ENCODE measurements around the gene SPTBN4.

The SPTBN4 gene

GRCh38 chr19:40565910-40566495, 99.2 kb downstream of the SPTBN4 start:
- no peak overlapping the region for H3K4me3 ChIP-seq (ENCODE audit: low read depth in 1 of 2, low read length in 1 of 2)
- no peak for TF ChIP-seq CTCF (IDR thresholded peaks at IDR 0.05)
- no peaks in the 10 kb centered on the region for H3K9me3 ChIP-seq
- no peak overlapping the region for H3K27ac ChIP-seq
- no peaks in the 10 kb centered on the region for H3K36me3 ChIP-seq
- H3K4me1 ChIP-seq (ENCODE audit: control insufficient read depth in 1 of 2, insufficient read depth in 1 of 2, low read depth in 1 of 2, low read length in 1 of 2), result peaks cover 7 to 11% of the 10 kb centered on the region in 2 experiments
- H3K27me3 ChIP-seq, result peaks cover 92% of the 10 kb centered on the region

GRCh38 chr19:40567040-40567749, 100.4 kb downstream of the SPTBN4 start:
- no peak overlapping the region for H3K4me3 ChIP-seq (ENCODE audit: low read depth in 1 of 2, low read length in 1 of 2)
- TF ChIP-seq CTCF (IDR thresholded peaks at IDR 0.05), result no peak
- no peaks in the 10 kb centered on the region for H3K36me3 ChIP-seq
- no peaks in the 10 kb centered on the region for H3K9me3 ChIP-seq
- peaks cover 11 to 15% of the 10 kb centered on the region in 2 experiments for H3K4me1 ChIP-seq (ENCODE audit: control insufficient read depth in 1 of 2, insufficient read depth in 1 of 2, low read depth in 1 of 2, low read length in 1 of 2)
- H3K27ac ChIP-seq, result no peak overlapping the region
- H3K27me3 ChIP-seq, result peaks cover 88% of the 10 kb centered on the region

GRCh38 chr19:40567750-40568494, 101.1 kb downstream of the SPTBN4 start:
- Histone ChIP-seq H3K27me3 (peaks cover 87% of the 10 kb centered on the region), H3K4me3 (ENCODE audit: low read depth in 1 of 2, low read length in 1 of 2) (no peak overlapping the region), H3K27ac (no peak overlapping the region), H3K9me3 (no peaks in the 10 kb centered on the region), H3K4me1 (ENCODE audit: control insufficient read depth in 1 of 2, insufficient read depth in 1 of 2, low read depth in 1 of 2, low read length in 1 of 2) (peaks cover 11 to 15% of the 10 kb centered on the region in 2 experiments), H3K36me3 (no peaks in the 10 kb centered on the region)
- no peak for TF ChIP-seq CTCF (IDR thresholded peaks at IDR 0.05)

GRCh38 chr19:40570313-40571004, 103.7 kb downstream of the SPTBN4 start:
- H3K27ac ChIP-seq, result peak overlapping the region; percentile 65
- no peaks in the 10 kb centered on the region for H3K9me3 ChIP-seq
- peak; percentile 66 for TF ChIP-seq CTCF (IDR thresholded peaks at IDR 0.05)
- H3K4me3 ChIP-seq (ENCODE audit: low read depth in 1 of 2, low read length in 1 of 2), result peak overlapping the region; percentile 57 to 63
- H3K36me3 ChIP-seq, result no peaks in the 10 kb centered on the region
- peaks cover 61% of the 10 kb centered on the region for H3K27me3 ChIP-seq
- H3K4me1 ChIP-seq (ENCODE audit: control insufficient read depth in 1 of 2, insufficient read depth in 1 of 2, low read depth in 1 of 2, low read length in 1 of 2), result peaks cover 16 to 24% of the 10 kb centered on the region in 2 experiments

- Histone ChIP-seq H3K36me3 (no peaks in the 10 kb centered on the region), H3K27ac (peak overlapping the region; percentile 65), H3K27me3 (peaks cover 56% of the 10 kb centered on the region), H3K4me3 (ENCODE audit: low read depth in 1 of 2, low read length in 1 of 2) (peak overlapping the region; percentile 43 to 63), H3K9me3 (no peaks in the 10 kb centered on the region), H3K4me1 (ENCODE audit: control insufficient read depth in 1 of 2, insufficient read depth in 1 of 2, low read depth in 1 of 2, low read length in 1 of 2) (peaks cover 21 to 29% of the 10 kb centered on the region in 2 experiments)
- no peak for TF ChIP-seq CTCF (IDR thresholded peaks at IDR 0.05)
Observed at GRCh38 chr19:40571005-40571318, 104.2 kb downstream of the SPTBN4 start.

All from neutrophil (primary cell).